ENCODE measurements around the gene KRTAP5-6. TPM values are rescaled to one million over a fixed set of nuclear protein-coding genes. Genes with fewer than 3 reads are reported as not detected.

KRTAP5-6 gene
- polyA plus RNA-seq, 1 donor (not counting 4 experiments of a cell fraction or from before 2014, with no cell fraction given) = not detected

- Histone ChIP-seq H3K4me1 (ENCODE audit: control insufficient read depth, extremely low read depth, insufficient read depth, low read length) (peaks cover 11% of the 10 kb centered on the region), H3K9me3 (ENCODE audit: control insufficient read depth, low read depth, low read length) (no peaks in the 10 kb centered on the region), H2AFZ (ENCODE audit: control insufficient read depth, low read length) (no peak overlapping the region), H3K27ac (ENCODE audit: control insufficient read depth, insufficient read depth, low read length) (no peak overlapping the region), H3K27me3 (ENCODE audit: control insufficient read depth, extremely low read depth, insufficient read depth, low read length) (peaks cover 32% of the 10 kb centered on the region), H3K9me1 (ENCODE audit: control insufficient read depth, extremely low read depth, insufficient read depth, low read length) (no peaks in the 10 kb centered on the region), H3K36me3 (ENCODE audit: control insufficient read depth in 2 of 2, extremely low read depth in 1 of 2, insufficient read depth in 2 of 2, low read length in 2 of 2) (no peaks in the 10 kb centered on the region), H3K79me2 (ENCODE audit: control insufficient read depth, insufficient read depth, low read length) (no peaks in the 10 kb centered on the region), H3K4me3 (ENCODE audit: control insufficient read depth in 2 of 3, extremely low read depth in 1 of 3, insufficient read depth in 2 of 3, low read depth in 1 of 3, low read length in 3 of 3) (no peak overlapping the region), H3K4me2 (ENCODE audit: control insufficient read depth, extremely low read depth, insufficient read depth, low read depth, low read length) (no peak overlapping the region), H4K20me1 (ENCODE audit: control insufficient read depth, extremely low read depth, insufficient read depth, low read length) (peaks cover 5% of the 10 kb centered on the region), H3K9ac (ENCODE audit: control insufficient read depth, extremely low read depth, insufficient read depth, low read length) (no peak overlapping the region)
- FAIRE-seq (no peak), DNase-seq (ENCODE audit: low read depth, low spot score) (no peak)
- TF ChIP-seq EZH2 (IDR thresholded peaks at IDR 0.05; ENCODE audit: low read length) = no peak
- TF ChIP-seq, protein P1, sequence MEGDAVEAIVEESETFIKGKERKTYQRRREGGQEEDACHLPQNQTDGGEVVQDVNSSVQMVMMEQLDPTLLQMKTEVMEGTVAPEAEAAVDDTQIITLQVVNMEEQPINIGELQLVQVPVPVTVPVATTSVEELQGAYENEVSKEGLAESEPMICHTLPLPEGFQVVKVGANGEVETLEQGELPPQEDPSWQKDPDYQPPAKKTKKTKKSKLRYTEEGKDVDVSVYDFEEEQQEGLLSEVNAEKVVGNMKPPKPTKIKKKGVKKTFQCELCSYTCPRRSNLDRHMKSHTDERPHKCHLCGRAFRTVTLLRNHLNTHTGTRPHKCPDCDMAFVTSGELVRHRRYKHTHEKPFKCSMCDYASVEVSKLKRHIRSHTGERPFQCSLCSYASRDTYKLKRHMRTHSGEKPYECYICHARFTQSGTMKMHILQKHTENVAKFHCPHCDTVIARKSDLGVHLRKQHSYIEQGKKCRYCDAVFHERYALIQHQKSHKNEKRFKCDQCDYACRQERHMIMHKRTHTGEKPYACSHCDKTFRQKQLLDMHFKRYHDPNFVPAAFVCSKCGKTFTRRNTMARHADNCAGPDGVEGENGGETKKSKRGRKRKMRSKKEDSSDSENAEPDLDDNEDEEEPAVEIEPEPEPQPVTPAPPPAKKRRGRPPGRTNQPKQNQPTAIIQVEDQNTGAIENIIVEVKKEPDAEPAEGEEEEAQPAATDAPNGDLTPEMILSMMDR (optimal IDR thresholded peaks at IDR 0.05 in 1 of 3, IDR thresholded peaks at IDR 0.05 in 1 of 3, conservative IDR thresholded peaks at IDR 0.05 in 1 of 3; ENCODE audit: extremely low read depth in 1 of 3, insufficient read depth in 2 of 3, low read length in 3 of 3) = no peak
- dilution Hi-C loops (cut with MboI; ENCODE audit: extremely low pct_ligation_motif_present, low sequenced_read_pairs) = no loop called here
Measured at GRCh38 chr11:1742869-1743584, 46.0 kb downstream of the KRTAP5-6 start.

DNA sequence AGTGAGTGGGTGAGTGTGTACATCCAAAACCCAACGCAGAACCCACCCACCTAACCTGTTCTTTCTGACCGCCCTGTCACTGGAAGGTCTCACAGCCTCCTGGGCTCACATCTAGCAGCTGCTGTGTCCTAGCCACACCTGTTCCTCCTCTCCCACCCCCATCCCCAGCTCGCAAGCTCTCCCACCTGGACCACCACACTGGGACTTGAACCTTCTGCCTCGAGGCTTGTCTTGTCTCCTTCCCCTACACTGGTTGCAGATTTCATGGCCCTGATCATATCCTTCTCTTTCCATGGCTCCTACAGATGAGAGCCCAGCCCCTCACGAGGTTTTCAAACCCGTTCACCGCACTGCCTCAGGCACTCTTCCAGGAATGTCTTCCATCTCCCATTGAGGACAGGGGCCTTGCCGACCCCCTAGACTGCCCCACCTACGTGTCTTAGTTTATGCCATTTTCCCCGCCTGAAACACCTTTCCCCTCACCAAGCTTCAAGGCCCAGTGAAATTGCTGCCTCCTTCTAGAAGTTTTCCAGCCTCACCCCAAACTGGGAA, 46.7 kb downstream of the KRTAP5-6 start:
- Histone ChIP-seq H3K27ac (ENCODE audit: control insufficient read depth, insufficient read depth, low read length) (no peak overlapping the region), H2AFZ (ENCODE audit: control insufficient read depth, low read length) (no peak overlapping the region), H3K27me3 (ENCODE audit: control insufficient read depth, extremely low read depth, insufficient read depth, low read length) (peaks cover 34% of the 10 kb centered on the region), H3K79me2 (ENCODE audit: control insufficient read depth, insufficient read depth, low read length) (no peaks in the 10 kb centered on the region), H3K9ac (ENCODE audit: control insufficient read depth, extremely low read depth, insufficient read depth, low read length) (no peak overlapping the region), H3K9me3 (ENCODE audit: control insufficient read depth, low read depth, low read length) (no peaks in the 10 kb centered on the region), H3K4me3 (ENCODE audit: control insufficient read depth in 2 of 3, extremely low read depth in 1 of 3, insufficient read depth in 2 of 3, low read depth in 1 of 3, low read length in 3 of 3) (no peak overlapping the region), H3K4me2 (ENCODE audit: control insufficient read depth, extremely low read depth, insufficient read depth, low read depth, low read length) (no peak overlapping the region), H3K9me1 (ENCODE audit: control insufficient read depth, extremely low read depth, insufficient read depth, low read length) (no peaks in the 10 kb centered on the region), H4K20me1 (ENCODE audit: control insufficient read depth, extremely low read depth, insufficient read depth, low read length) (peaks cover 5% of the 10 kb centered on the region), H3K36me3 (ENCODE audit: control insufficient read depth in 2 of 2, extremely low read depth in 1 of 2, insufficient read depth in 2 of 2, low read length in 2 of 2) (no peaks in the 10 kb centered on the region), H3K4me1 (ENCODE audit: control insufficient read depth, extremely low read depth, insufficient read depth, low read length) (peaks cover 16% of the 10 kb centered on the region)
- FAIRE-seq = no peak
- TF ChIP-seq, protein P1 (optimal IDR thresholded peaks at IDR 0.05 in 1 of 3, IDR thresholded peaks at IDR 0.05 in 1 of 3, conservative IDR thresholded peaks at IDR 0.05 in 1 of 3; ENCODE audit: extremely low read depth in 1 of 3, insufficient read depth in 2 of 3, low read length in 3 of 3) = no peak
- no peak for TF ChIP-seq EZH2 (IDR thresholded peaks at IDR 0.05; ENCODE audit: low read length)
- no peak for DNase-seq (ENCODE audit: low read depth, low spot score)
- dilution Hi-C loops (cut with MboI; ENCODE audit: extremely low pct_ligation_motif_present, low sequenced_read_pairs) = no loop called here
